BLaER1 treated with 17β-estradiol and CSF1 and Interleukin-3, amounts not matched to agents 10 nM and 100 nM (cell line): ENCODE measurements around the gene MCAM.

Experiments used
- H3K27ac ChIP-seq, 11 experiments: shearing (Covaris generic); formaldehyde crosslinking; 2 replicates each; pipeline ENCODE4 v1.8.1; 2022
- H3K27me3 ChIP-seq, 11 experiments: shearing (Covaris generic); formaldehyde crosslinking; 2 replicates each; pipeline ENCODE4 v1.8.1; 2022
- H3K36me3 ChIP-seq, 11 experiments: shearing (Covaris generic); formaldehyde crosslinking; 2 replicates each; pipeline ENCODE4 v1.8.1; 2022
- H3K4me1 ChIP-seq, 10 experiments: shearing (Covaris generic); formaldehyde crosslinking; 2 replicates each; pipeline ENCODE4 v1.8.1; 2022
- H3K4me2 ChIP-seq, 11 experiments: shearing (Covaris generic); formaldehyde crosslinking; 2 replicates each; pipeline ENCODE4 v1.8.1; 2022
- H3K4me3 ChIP-seq, 10 experiments: shearing (Covaris generic); formaldehyde crosslinking; 2 replicates each; pipeline ENCODE4 v1.8.1; 2022
- H3K9ac ChIP-seq, 11 experiments: shearing (Covaris generic); formaldehyde crosslinking; 2 replicates each; pipeline ENCODE4 v1.8.1; 2022
- H3K9me3 ChIP-seq, 11 experiments: shearing (Covaris generic); formaldehyde crosslinking; replicated peaks in 1 of 11; 2 replicates each; pipeline ENCODE4 v1.8.1; 2022
- H4K20me1 ChIP-seq, 11 experiments: shearing (Covaris generic); formaldehyde crosslinking; 2 replicates each; pipeline ENCODE4 v1.8.1; 2022
- Cebpa-rat ChIP-seq, 11 experiments: shearing (Covaris generic); IDR thresholded peaks; 2 replicates each; pipeline ENCODE4 v1.8.1; 2022

The MCAM gene

DNA sequence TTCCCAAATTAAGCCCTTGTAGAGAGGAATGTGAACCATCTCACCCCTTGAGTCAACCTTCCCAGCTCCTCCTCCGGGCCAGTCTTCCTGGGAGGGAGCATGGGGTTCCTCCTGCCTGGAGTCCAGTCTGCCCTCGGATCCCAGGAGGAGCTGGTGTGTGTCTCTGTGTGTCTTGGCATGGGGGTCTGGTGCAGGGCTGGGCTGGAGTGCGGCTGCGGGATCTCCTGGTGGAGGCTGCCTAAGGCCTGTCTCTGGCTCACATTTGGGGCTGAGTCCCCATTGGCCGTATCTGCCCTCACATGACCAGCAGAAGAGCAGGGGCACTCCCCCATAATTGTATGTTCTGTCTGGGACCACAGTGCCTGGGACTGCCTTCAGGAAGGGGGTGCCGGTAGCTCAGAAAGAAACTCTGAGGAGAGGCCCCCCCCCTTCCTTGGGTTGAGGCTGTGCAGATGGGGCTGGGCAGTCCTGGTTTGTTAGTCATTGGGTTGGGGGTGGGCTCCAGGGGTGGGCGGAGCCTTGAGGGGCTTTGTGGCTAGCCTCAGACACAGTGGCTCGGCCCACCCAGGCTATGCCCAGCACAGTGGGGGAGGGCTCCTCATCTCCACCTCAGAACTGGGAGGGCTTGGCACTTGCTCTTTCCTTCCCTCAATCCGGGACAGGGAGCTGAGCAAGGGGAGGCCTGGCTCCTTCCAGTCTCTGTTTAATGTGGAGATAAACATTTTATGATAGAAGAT is 20.8 kb upstream of the MCAM start:
- H3K9ac ChIP-seq, result peak overlapping the region; percentile 20 to 95 (median 51); a peak in 17 of 22 replicates
- H3K4me1 ChIP-seq, result peaks cover 69 to 89% (median 86%) of the 10 kb centered on the region in 10 experiments
- peak overlapping the region; percentile 90 to 98 (median 94) for H3K4me2 ChIP-seq
- TF ChIP-seq Cebpa-rat (IDR thresholded peaks at IDR 0.05), result no peak
- peaks cover 0 to 34% (median 19%) of the 10 kb centered on the region in 11 experiments; a peak in 19 of 22 replicates for H4K20me1 ChIP-seq
- peak overlapping the region in 6 of 10 experiments; percentile 3 to 94 (median 43); a peak in 8 of 20 replicates for H3K4me3 ChIP-seq
- H3K27ac ChIP-seq, result peak overlapping the region in 3 of 11 experiments; percentile 33 to 43 (median 41); a peak in 5 of 22 replicates
- H3K27me3 ChIP-seq, result peaks cover 32 to 43% (median 38%) of the 10 kb centered on the region in 11 experiments
- H3K36me3 ChIP-seq, result peaks cover 0 to 18% (median 0%) of the 10 kb centered on the region in 11 experiments; a peak in 4 of 22 replicates
- no peaks in the 10 kb centered on the region for H3K9me3 ChIP-seq

DNA sequence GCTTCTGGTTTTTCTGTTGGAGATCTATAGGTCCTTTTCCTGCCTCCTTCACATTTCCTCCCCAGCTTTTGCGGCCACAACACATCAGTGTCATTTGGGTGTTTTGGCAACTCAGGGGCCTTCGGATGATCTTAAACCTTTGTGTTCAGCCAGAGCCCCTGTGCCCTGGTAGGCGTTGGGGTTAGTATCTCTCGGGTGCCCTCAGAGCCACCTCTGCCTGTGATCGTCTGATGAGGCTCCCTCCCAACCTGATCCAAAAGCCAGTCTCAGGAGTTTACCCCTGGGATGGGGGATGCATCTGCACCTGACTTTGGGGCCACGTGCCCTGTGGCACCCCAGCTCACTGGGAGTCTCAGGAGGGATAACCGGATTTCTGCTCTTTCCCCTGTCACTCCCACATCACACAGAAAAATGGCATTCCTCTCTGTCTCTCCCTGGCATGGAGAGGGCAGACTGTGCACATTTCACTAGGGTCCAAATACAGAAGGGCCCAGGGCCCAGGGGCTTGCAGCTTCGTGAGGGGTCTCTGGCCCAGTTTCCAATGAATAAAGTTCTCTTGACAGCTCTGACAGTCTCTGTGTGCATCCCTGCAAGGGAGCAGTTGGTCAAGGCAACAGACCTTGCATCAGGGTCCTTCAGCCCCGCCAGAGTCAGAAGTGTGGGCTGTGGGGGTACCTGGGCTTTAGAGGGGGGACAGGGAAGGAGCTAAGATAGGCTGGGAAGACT is 20.0 kb upstream of the MCAM start:
- peaks cover 68 to 90% (median 86%) of the 10 kb centered on the region in 10 experiments for H3K4me1 ChIP-seq
- H3K4me3 ChIP-seq, result peak overlapping the region in 7 of 10 experiments; percentile 3 to 94 (median 41); a peak in 11 of 20 replicates

DNA sequence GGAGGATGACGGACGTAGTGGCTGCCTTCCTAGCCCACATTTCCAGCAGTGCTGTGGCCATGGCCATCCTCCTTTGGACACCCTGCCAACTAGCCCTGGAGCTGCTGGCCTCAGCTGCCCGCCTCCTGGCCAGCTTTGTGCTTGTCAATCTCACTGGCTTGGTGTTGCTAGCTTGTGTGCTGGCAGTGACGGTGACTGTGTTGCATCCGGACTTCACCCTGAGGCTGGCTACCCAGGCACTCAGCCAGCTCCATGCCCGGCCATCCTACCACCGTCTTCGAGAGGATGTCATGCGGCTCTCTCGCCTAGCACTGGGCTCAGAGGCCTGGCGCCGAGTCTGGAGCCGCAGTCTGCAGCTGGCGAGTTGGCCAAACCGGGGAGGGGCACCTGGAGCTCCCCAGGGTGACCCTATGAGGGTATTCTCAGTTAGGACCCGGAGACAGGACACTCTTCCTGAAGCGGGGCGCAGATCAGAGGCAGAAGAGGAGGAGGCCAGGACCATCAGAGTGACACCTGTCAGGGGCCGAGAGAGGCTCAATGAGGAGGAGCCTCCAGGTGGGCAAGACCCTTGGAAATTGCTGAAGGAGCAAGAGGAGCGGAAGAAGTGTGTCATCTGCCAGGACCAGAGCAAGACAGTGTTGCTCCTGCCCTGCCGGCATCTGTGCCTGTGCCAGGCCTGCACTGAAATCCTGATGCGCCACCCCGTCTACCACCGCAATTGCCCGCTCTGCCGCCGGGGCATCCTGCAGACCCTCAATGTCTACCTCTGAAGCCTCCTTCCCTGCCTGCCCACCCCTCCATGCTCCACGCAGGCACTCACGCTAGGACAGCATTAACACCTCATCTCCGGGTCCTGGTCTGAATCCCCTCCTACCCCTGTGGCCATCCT is 19.0 kb upstream of the MCAM start:
- peak overlapping the region in 7 of 11 experiments; percentile 33 to 96 (median 90); a peak in 10 of 22 replicates for H3K27ac ChIP-seq
- H3K4me1 ChIP-seq, result peaks cover 58 to 80% (median 76%) of the 10 kb centered on the region in 10 experiments
- peak overlapping the region; percentile 90 to 98 (median 94) for H3K4me2 ChIP-seq
- H3K36me3 ChIP-seq, result peaks cover 0 to 18% (median 0%) of the 10 kb centered on the region in 11 experiments; a peak in 4 of 22 replicates
- peaks cover 26 to 27% (median 26%) of the 10 kb centered on the region in 11 experiments for H3K27me3 ChIP-seq
- peaks cover 0 to 28% (median 19%) of the 10 kb centered on the region in 11 experiments; a peak in 19 of 22 replicates for H4K20me1 ChIP-seq
- peak overlapping the region in 9 of 10 experiments; percentile 81 to 94 (median 85); a peak in 17 of 20 replicates for H3K4me3 ChIP-seq
- H3K9me3 ChIP-seq, result no peaks in the 10 kb centered on the region
- TF ChIP-seq Cebpa-rat (IDR thresholded peaks at IDR 0.05), result no peak
- peak overlapping the region in 9 of 11 experiments; percentile 88 to 96 (median 90); a peak in 16 of 22 replicates for H3K9ac ChIP-seq

More for the DNA sequence above, 20.0 kb upstream of the MCAM start:
- peak overlapping the region in 6 of 11 experiments; percentile 14 to 43 (median 26); a peak in 8 of 22 replicates for H3K27ac ChIP-seq
- H3K4me2 ChIP-seq, result peak overlapping the region; percentile 90 to 98 (median 94)
- H3K9me3 ChIP-seq, result no peaks in the 10 kb centered on the region
- peaks cover 0 to 33% (median 19%) of the 10 kb centered on the region in 11 experiments; a peak in 19 of 22 replicates for H4K20me1 ChIP-seq
- TF ChIP-seq Cebpa-rat (IDR thresholded peaks at IDR 0.05), result no peak
- peak overlapping the region; percentile 33 to 95 (median 51); a peak in 18 of 22 replicates for H3K9ac ChIP-seq
- H3K27me3 ChIP-seq, result peaks cover 32 to 37% (median 36%) of the 10 kb centered on the region in 11 experiments
- peaks cover 0 to 18% (median 0%) of the 10 kb centered on the region in 11 experiments; a peak in 4 of 22 replicates for H3K36me3 ChIP-seq

DNA sequence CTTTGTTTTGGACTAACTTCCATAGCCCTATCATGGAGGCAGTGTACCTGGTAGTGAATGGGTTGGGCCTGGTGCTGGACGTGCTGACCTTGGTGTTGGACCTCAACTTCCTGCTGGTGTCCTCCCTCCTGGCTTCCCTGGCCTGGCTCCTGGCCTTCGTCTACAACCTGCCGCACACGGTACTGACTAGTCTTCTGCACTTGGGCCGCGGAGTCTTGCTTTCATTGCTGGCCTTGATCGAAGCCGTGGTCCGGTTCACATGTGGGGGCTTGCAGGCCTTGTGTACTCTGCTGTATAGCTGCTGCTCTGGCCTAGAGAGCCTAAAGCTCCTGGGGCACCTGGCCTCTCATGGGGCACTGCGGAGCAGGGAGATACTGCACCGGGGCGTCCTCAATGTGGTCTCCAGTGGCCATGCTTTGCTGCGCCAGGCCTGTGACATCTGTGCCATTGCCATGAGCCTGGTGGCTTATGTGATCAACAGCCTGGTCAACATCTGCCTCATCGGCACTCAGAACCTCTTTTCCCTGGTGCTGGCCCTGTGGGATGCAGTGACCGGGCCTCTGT is 18.2 kb upstream of the MCAM start:
- H3K9ac ChIP-seq, result peak overlapping the region; percentile 88 to 96 (median 90)
- peaks cover 0 to 26% (median 19%) of the 10 kb centered on the region in 11 experiments; a peak in 19 of 22 replicates for H4K20me1 ChIP-seq
- H3K36me3 ChIP-seq, result peaks cover 0 to 18% (median 0%) of the 10 kb centered on the region in 11 experiments; a peak in 4 of 22 replicates
- H3K4me2 ChIP-seq, result peak overlapping the region; percentile 90 to 98 (median 94)
- H3K27ac ChIP-seq, result peak overlapping the region; percentile 71 to 96 (median 89); a peak in 20 of 22 replicates
- H3K9me3 ChIP-seq, result no peaks in the 10 kb centered on the region
- peaks cover 50 to 75% (median 72%) of the 10 kb centered on the region in 10 experiments for H3K4me1 ChIP-seq
- H3K4me3 ChIP-seq, result peak overlapping the region; percentile 81 to 94 (median 86)
- H3K27me3 ChIP-seq, result peaks cover 18 to 19% (median 19%) of the 10 kb centered on the region in 11 experiments
- TF ChIP-seq Cebpa-rat (IDR thresholded peaks at IDR 0.05), result no peak

DNA sequence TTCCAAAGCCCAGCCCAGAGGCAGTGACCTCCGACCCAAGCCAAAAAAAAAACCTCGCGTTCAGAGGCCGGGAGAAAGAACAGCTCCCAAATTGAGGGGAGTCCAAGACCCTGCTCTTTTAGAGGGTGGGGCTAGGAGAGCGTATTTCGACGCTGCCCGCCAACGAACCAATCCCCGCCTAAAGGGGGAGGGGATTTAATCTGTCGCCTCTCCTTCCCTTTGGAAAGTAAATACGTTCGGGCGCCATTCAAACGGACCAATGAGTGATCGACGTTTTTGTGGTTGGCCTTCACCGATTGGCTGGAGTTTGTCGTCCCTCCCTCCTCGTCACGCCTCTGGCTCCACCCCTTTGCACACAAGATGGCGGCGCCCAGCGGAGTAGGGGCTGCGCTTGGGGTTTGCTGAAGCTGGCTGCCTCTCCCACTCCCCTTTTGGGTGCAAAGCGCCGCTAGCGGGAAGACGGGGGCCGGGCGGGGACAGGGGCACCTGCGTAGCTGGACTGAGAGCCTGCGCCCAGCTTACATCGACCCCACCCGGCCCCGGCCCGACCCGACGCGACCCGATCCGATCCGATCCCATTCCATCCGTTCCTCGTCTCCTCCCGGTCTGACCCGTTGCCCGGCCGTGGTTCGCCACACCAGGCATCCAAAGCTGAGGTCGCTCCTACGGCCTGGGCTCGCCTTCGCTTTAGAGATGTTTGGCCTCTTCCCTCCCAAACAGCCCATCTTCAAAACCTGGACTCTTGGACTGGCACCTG is 17.4 kb upstream of the MCAM start, which contains the start of gene RNF26:
Gene RNF26 (plus strand): TSS at position 354 of the 757 bp plus-strand sequence. CDS start 596 bp downstream, outside the sequence.
- peak within 1 kb of the TSS; percentile 71 to 96 (median 89) for H3K27ac ChIP-seq
- H3K4me3 ChIP-seq, result peak within 1 kb of the TSS; percentile 81 to 94 (median 86)
- peaks cover 10 to 11% (median 10%) of the 10 kb centered on the region in 11 experiments for H3K27me3 ChIP-seq
- H3K9ac ChIP-seq, result peak within 1 kb of the TSS; percentile 88 to 96 (median 90)
- no peaks in the 10 kb centered on the region for H3K9me3 ChIP-seq
- peaks cover 0 to 20% (median 15%) of the 10 kb centered on the region in 11 experiments; a peak in 19 of 22 replicates for H4K20me1 ChIP-seq
- H3K4me1 ChIP-seq, result peaks cover 42 to 70% (median 64%) of the 10 kb centered on the region in 10 experiments
- H3K4me2 ChIP-seq, result peak within 1 kb of the TSS; percentile 90 to 98 (median 94)
- peaks cover 0 to 18% (median 0%) of the 10 kb centered on the region in 11 experiments; a peak in 4 of 22 replicates for H3K36me3 ChIP-seq
- TF ChIP-seq Cebpa-rat (IDR thresholded peaks at IDR 0.05), result no peak

DNA sequence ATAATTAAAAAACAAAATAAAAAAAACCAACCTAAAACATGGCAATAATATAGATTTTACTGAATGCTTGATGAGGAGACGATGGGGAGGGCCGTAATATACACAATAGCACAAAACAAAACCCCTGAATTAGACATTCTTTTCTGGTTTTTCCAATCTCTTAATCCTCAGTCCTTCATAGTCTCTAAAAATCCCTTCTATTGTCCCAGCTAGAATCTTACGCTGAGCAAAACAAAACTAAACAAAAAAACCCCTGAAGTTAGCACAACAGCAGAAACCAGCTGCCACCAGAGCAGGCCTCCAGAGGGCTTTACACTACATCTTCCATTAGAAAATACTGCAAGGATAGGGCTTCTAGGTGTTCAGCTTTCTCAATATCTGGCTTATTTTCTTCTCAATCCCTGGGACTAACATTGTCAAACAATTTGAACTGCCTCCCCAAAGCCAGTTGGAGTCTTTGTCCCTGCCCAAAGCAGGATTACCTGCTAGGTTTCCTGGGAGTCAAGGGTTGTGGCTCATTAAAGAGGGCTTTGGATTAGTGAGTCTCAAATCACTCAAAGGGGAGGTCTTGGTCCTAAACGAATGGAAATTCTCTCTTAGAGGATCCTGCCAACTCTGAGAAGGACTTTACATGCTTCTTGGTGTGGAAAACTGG is 15.3 kb upstream of the MCAM start:
- Histone ChIP-seq H3K4me3 (no peak overlapping the region), H4K20me1 (peaks cover 0 to 8% (median under 1%) of the 10 kb centered on the region in 11 experiments; a peak in 5 of 22 replicates), H3K27me3 (no peaks in the 10 kb centered on the region), H3K27ac (no peak overlapping the region), H3K9me3 (no peaks in the 10 kb centered on the region), H3K36me3 (peaks cover 0 to 17% (median 0%) of the 10 kb centered on the region in 11 experiments; a peak in 4 of 22 replicates), H3K4me1 (peaks cover 30 to 48% (median 43%) of the 10 kb centered on the region in 10 experiments), H3K4me2 (peak overlapping the region in 4 of 11 experiments; percentile 2 to 65 (median 14); a peak in 4 of 22 replicates), H3K9ac (no peak overlapping the region)
- TF ChIP-seq Cebpa-rat (IDR thresholded peaks at IDR 0.05), result no peak
